ENCODE results near the gene FRZB.

Gene FRZB

DNA sequence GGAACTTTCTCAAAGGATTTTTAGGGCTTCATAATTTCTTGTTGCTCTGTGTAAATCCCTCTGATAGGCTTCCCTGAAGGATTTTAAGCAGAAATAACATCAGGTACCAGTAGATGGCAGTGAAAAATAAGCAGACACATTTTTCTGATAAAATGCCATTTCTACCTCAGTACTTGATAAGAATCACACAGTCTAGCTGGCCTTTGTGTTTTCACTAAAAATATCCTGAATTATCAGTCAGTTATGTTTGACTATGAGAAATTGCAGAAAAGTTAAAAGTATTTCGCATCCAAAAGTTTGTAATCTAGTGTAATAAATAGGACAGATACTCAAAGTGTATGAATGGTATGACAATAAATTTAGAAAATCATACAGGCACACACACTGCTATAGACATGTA, 81.7 kb downstream of the FRZB start:
- peak; percentile 20 for DNase-seq (ENCODE audit: low spot score)

DNA sequence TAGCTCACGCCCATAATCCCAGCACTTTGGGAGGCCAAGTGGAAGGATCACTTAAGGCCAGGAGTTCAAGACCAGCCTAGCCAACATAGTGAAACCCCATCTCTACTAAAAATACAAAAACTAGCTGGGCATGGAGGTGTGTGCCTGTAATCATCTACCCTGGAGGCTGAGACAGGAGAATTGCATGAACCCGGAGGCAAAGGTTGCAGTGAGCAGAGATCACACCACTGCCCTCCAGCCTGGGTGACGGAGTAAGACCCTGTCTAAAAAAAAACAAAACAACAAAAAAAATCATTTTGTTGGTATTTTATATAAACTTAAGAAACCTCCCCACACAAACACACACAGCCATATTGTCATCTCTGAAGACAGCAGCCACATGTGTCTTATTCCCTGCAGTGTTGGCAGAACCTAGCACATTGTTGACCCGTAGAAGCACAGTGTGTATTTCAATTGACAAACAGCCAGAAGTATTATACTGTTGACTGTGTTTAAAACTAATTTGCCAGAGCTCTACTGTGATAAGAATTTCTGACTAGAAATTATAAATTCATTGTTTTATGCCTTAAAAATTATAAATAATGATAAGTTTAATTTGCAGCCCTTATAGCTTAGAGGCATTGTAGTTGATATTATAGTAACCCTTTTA, 82.3 kb downstream of the FRZB start:
- DNase-seq (ENCODE audit: low spot score) = no peak
